H1 (cell line): ENCODE measurements around the gene OR2J2. TPM values are rescaled to one million over a fixed set of nuclear protein-coding genes. Genes with fewer than 3 reads are reported as not detected.

ENCODE experiments used
- CTCF ChIA-PET: fragments of 300-600 bp; sonication (Branson Sonifier 250); formaldehyde crosslinking; loops from one replicate; lab custom pipeline; 2021; ENCODE audit not compliant: partially characterized antibody; lab: Charles Lee
- POLR2A ChIA-PET: fragments of 300-600 bp; sonication (Branson Sonifier 250); formaldehyde crosslinking; loops from one replicate; lab custom pipeline; 2021; ENCODE audit warnings: inconsistent platforms; ENCODE audit not compliant: partially characterized antibody; lab: Charles Lee
- DNase-seq, 2 experiments: peaks; one replicate each; pipeline versions ENCODE4 v3.0.0 to v3.0.0-alpha.2; 2010 to 2022; ENCODE audit warnings: low spot score in 2 of 2, low read depth in 1 of 2, mixed read lengths in 1 of 2
- FAIRE-seq: peaks from 2 replicates; lab custom pipeline; 2011; peaks lifted over from hg19 to GRCh38; lab: Jason Lieb, UNC
- H2AFZ ChIP-seq: 2 replicates; pipeline ENCODE4 v1.8.1; 2012; ENCODE audit warnings: low read length, inconsistent platforms
- H2AK5ac ChIP-seq: 2 replicates; pipeline ENCODE4 v1.6.1; 2013; ENCODE audit warnings: low read depth, low read length
- H2BK120ac ChIP-seq: replicated peaks from 2 replicates; pipeline ENCODE3; 2013; ENCODE audit warnings: low read depth, low read length, inconsistent platforms
- H2BK12ac ChIP-seq: 2 replicates; pipeline ENCODE4 v1.6.1; 2013; ENCODE audit warnings: low read depth, low read length
- H2BK15ac ChIP-seq: 2 replicates; pipeline ENCODE4 v1.6.1; 2013; ENCODE audit warnings: low read length
- H2BK20ac ChIP-seq: 2 replicates; pipeline ENCODE4 v1.6.1; 2013; ENCODE audit warnings: low read length
- H2BK5ac ChIP-seq: 2 replicates; pipeline ENCODE4 v1.6.1; 2013; ENCODE audit warnings: low read depth, low read length
- H3K14ac ChIP-seq: 2 replicates; pipeline ENCODE4 v1.6.1; 2013; ENCODE audit warnings: inconsistent platforms; ENCODE audit not compliant: insufficient read length
- H3K18ac ChIP-seq: 2 replicates; pipeline ENCODE4 v1.6.1; 2013; ENCODE audit warnings: low read length; ENCODE audit errors: extremely low read depth
- H3K23ac ChIP-seq: 2 replicates; pipeline ENCODE4 v1.6.1; 2013; ENCODE audit warnings: inconsistent platforms; ENCODE audit not compliant: insufficient read length
- H3K23me2 ChIP-seq: 2 replicates; pipeline ENCODE4 v1.6.1; 2013; ENCODE audit warnings: low read depth, low read length
- H3K27ac ChIP-seq: 2 replicates; pipeline ENCODE4 v1.6.1; 2011; ENCODE audit warnings: low read depth, low read length, inconsistent platforms
- H3K27me3 ChIP-seq, 4 experiments: replicated peaks in 1 of 4; 1 replicate in 1 of 4; 2 replicates in 3 of 4; pipeline versions ENCODE4 v1.6.1 to v1.8.1; 2011 to 2013; ENCODE audit warnings: low read length in 3 of 4, mild to moderate bottlenecking in 3 of 4, inconsistent platforms in 2 of 4, mixed read lengths in 2 of 4, moderate library complexity in 1 of 4; ENCODE audit not compliant: control insufficient read depth in 3 of 4, insufficient read depth in 3 of 4; ENCODE audit errors: extremely low read depth in 1 of 4
- H3K36me3 ChIP-seq, 4 experiments: 2 replicates each; pipeline versions ENCODE4 v1.6.1 to v1.8.1; 2011 to 2013; ENCODE audit warnings: mild to moderate bottlenecking in 4 of 4, low read length in 3 of 4, moderate library complexity in 2 of 4, control low read depth in 1 of 4, inconsistent platforms in 1 of 4; ENCODE audit not compliant: insufficient read depth in 4 of 4, control insufficient read depth in 2 of 4
- H3K4ac ChIP-seq: replicated peaks from 2 replicates; pipeline ENCODE3; 2013; ENCODE audit warnings: low read length, low read depth, mixed read lengths, inconsistent platforms; ENCODE audit not compliant: insufficient read length
- H3K4me1 ChIP-seq, 4 experiments: replicated peaks in 1 of 4; 1 replicate in 1 of 4; 2 replicates in 3 of 4; pipeline versions ENCODE4 v1.6.1 to v1.8.1; 2011 to 2013; ENCODE audit warnings: low read length in 3 of 4, inconsistent platforms in 2 of 4, mixed read lengths in 1 of 4; ENCODE audit not compliant: insufficient read depth in 4 of 4, control insufficient read depth in 3 of 4
- H3K4me2 ChIP-seq, 2 experiments: 2 replicates each; pipeline versions ENCODE4 v1.6.1 to v1.8.1; 2011 to 2013; ENCODE audit warnings: low read depth in 2 of 2, low read length in 2 of 2, control low read depth in 1 of 2, inconsistent platforms in 1 of 2, mild to moderate bottlenecking in 1 of 2; ENCODE audit not compliant: insufficient read depth in 1 of 2
- H3K4me3 ChIP-seq, 4 experiments: fragments of 200-600, 300-600 bp in 1 of 4; sonication (generic), shearing (Covaris generic), sonication (Bioruptor Twin) in 1 of 4; 2 replicates each; pipeline versions ENCODE4 v1.5.1 to v1.8.1; 2011 to 2016; ENCODE audit warnings: low read length in 4 of 4, low read depth in 3 of 4, control low read depth in 2 of 4, inconsistent platforms in 2 of 4, mild to moderate bottlenecking in 2 of 4, mixed read lengths in 1 of 4, moderate library complexity in 1 of 4; ENCODE audit not compliant: insufficient read depth in 2 of 4; ENCODE audit errors: extremely low read depth in 1 of 4
- H3K56ac ChIP-seq: replicated peaks from 2 replicates; pipeline ENCODE3; 2013; ENCODE audit warnings: low read depth, mild to moderate bottlenecking, mixed read lengths, low read length, inconsistent platforms; ENCODE audit not compliant: insufficient read length
- H3K79me1 ChIP-seq: 2 replicates; pipeline ENCODE4 v1.6.1; 2013; ENCODE audit warnings: low read depth, low read length, control low read depth
- H3K79me2 ChIP-seq, 2 experiments: 2 replicates each; pipeline versions ENCODE4 v1.6.1 to v1.8.1; 2012 to 2013; ENCODE audit warnings: low read length in 2 of 2, mild to moderate bottlenecking in 2 of 2, inconsistent platforms in 1 of 2; ENCODE audit not compliant: insufficient read depth in 2 of 2, control insufficient read depth in 1 of 2
- H3K9ac ChIP-seq, 4 experiments: replicated peaks in 1 of 4; 1 replicate in 1 of 4; 2 replicates in 3 of 4; pipeline versions ENCODE4 v1.6.1 to v1.8.1; 2011 to 2013; ENCODE audit warnings: low read depth in 3 of 4, low read length in 3 of 4, control low read depth in 2 of 4, mild to moderate bottlenecking in 2 of 4, moderate library complexity in 2 of 4, inconsistent platforms in 1 of 4; ENCODE audit errors: extremely low read depth in 1 of 4
- H3K9me3 ChIP-seq, 2 experiments: 2 replicates each; pipeline versions ENCODE4 v1.6.1 to v1.8.1; 2012 to 2013; ENCODE audit warnings: mild to moderate bottlenecking in 2 of 2, moderate library complexity in 2 of 2, control low read depth in 1 of 2, inconsistent platforms in 1 of 2, low read depth in 1 of 2, low read length in 1 of 2, mixed read lengths in 1 of 2; ENCODE audit not compliant: insufficient read depth in 2 of 2
- H4K20me1 ChIP-seq, 2 experiments: replicated peaks in 1 of 2; 2 replicates each; pipeline versions ENCODE3 to v1.8.1; 2011 to 2013; ENCODE audit warnings: inconsistent platforms in 2 of 2, low read length in 2 of 2, mild to moderate bottlenecking in 1 of 2; ENCODE audit not compliant: insufficient read depth in 2 of 2, control insufficient read depth in 1 of 2
- H4K5ac ChIP-seq: 2 replicates; pipeline ENCODE4 v1.6.1; 2013; ENCODE audit warnings: low read length, low read depth, mixed read lengths, inconsistent platforms; ENCODE audit not compliant: insufficient read length
- H4K8ac ChIP-seq: 2 replicates; pipeline ENCODE4 v1.8.0; 2013; ENCODE audit warnings: mild to moderate bottlenecking, moderate library complexity, low read length, inconsistent platforms; ENCODE audit not compliant: insufficient read depth; ENCODE audit errors: extremely low read depth
- H4K91ac ChIP-seq: replicated peaks from 2 replicates; pipeline ENCODE3; 2013; ENCODE audit warnings: low read length, mixed read lengths, inconsistent platforms; ENCODE audit not compliant: insufficient read length
- FOSL1 ChIP-seq: IDR thresholded peaks from 2 replicates; pipeline ENCODE4 v1.6.1; 2011; ENCODE audit warnings: mild to moderate bottlenecking, low read depth, low read length, moderate library complexity; ENCODE audit not compliant: insufficient read depth
- NANOG ChIP-seq: IDR thresholded peaks from 2 replicates; pipeline ENCODE4 v1.6.1; 2011; ENCODE audit warnings: low read length, low read depth, mild to moderate bottlenecking, inconsistent platforms; ENCODE audit not compliant: insufficient read depth, poor library complexity, severe bottlenecking
- SP2 ChIP-seq: IDR thresholded peaks from 2 replicates; pipeline ENCODE4 v1.6.1; 2012; ENCODE audit warnings: mild to moderate bottlenecking, low read length, inconsistent platforms
- SRF ChIP-seq: IDR thresholded peaks from 2 replicates; pipeline ENCODE4 v1.6.1; 2011; ENCODE audit warnings: mild to moderate bottlenecking, low read depth, low read length, moderate library complexity
- SUZ12 ChIP-seq: fragments of 200-600 bp; sonication (generic); IDR thresholded peaks from 2 replicates; pipeline ENCODE4 v1.6.1; 2012; ENCODE audit warnings: mild to moderate bottlenecking, inconsistent platforms, low read length, moderate library complexity, mixed read lengths
- WGBS, 2 experiments: shearing (Covaris generic) in 1 of 2; methylation state at CpG; one replicate each; pipeline versions ENCODE4 v1.1.6 to v1.1.7; 2013 to 2015; ENCODE audit warnings: low lambda C conversion rate in 2 of 2, mixed read lengths in 2 of 2, inconsistent platforms in 1 of 2, low coverage in 1 of 2, missing lambda C conversion rate in 1 of 2; ENCODE audit not compliant: insufficient replicate concordance in 2 of 2, insufficient coverage in 1 of 2, insufficient read length in 1 of 2; ENCODE audit errors: extremely low coverage in 1 of 2, missing lambda C conversion rate in 1 of 2; 5-methylcytosine and 5-hydroxymethylcytosine counted together
- polyA plus RNA-seq, 7 experiments: library from polyadenylated mRNA; depleted of rRNA in 3 of 7; stranded (reverse) in 5 of 7; unstranded in 2 of 7; fragments of >200 nt in 5 of 7; fragments of 200-250 nt in 2 of 7; gene quantifications; 1 replicate in 5 of 7; 2 replicates in 1 of 7; 4 replicates in 1 of 7; pipeline versions ENCODE4 v1.2.1 to v1.2.3, GENCODE V29; 2011 to 2013; ENCODE audit warnings: missing spikeins in 2 of 7, mixed read lengths in 2 of 7
- total RNA-seq: library from RNA; stranded (reverse); fragmentation: NEBNext Ultra II Directional; extraction: Animal tissue kit (Norgen Biotek cat#: 25700); gene quantifications from 2 replicates; pipeline ENCODE4 v1.2.1, GENCODE V29; 2021
- TF ChIP-seq, protein P1 (sequence below): IDR thresholded peaks from 2 replicates; pipeline ENCODE4 v1.6.1; 2012; ENCODE audit warnings: inconsistent platforms
- TF ChIP-seq, protein P2 (sequence below), 3 experiments: IDR thresholded peaks; 1 replicate in 2 of 3; 2 replicates in 1 of 3; pipeline versions ENCODE4 v1.5.1 to v1.6.1; 2011; ENCODE audit warnings: low read length in 3 of 3, mild to moderate bottlenecking in 3 of 3, inconsistent platforms in 2 of 3, low read depth in 1 of 3, moderate library complexity in 1 of 3; ENCODE audit not compliant: insufficient read depth in 1 of 3; ENCODE audit errors: control extremely low read depth in 1 of 3

Gene OR2J2
- total and polyA plus RNA-seq, 2 of the 8 experiments (the other 6 are each of a cell fraction or from before 2014, with no cell fraction given): not detected

DNA sequence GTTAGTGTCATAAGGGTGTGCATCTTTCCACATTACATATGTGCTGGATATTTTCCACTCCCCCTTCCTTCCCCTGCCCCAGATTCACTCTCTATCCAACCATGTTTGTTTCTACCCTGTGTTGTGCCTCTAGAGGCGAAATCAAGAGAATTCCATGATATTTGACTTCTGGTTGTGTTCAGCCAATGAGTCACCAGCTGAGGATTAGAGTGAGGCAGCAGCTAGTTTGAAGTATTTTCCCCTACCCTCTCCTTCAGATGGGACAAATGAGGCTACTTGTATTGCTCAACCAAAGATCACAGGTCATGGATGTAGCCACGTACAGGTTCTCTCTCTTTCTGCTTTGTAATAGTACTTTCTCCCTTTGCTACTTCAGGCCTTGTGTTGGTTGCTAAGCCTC lies 24.5 kb upstream of the OR2J2 start:
- H3K79me2 ChIP-seq: no peaks in the 10 kb centered on the region
- no peaks in the 10 kb centered on the region for H3K27me3 ChIP-seq
- no peak overlapping the region for H2BK20ac ChIP-seq
- no peak overlapping the region for H3K56ac ChIP-seq
- H3K4me2 ChIP-seq: no peak overlapping the region
- TF ChIP-seq, protein P1, sequence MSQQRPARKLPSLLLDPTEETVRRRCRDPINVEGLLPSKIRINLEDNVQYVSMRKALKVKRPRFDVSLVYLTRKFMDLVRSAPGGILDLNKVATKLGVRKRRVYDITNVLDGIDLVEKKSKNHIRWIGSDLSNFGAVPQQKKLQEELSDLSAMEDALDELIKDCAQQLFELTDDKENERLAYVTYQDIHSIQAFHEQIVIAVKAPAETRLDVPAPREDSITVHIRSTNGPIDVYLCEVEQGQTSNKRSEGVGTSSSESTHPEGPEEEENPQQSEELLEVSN: no peak
- no peak for TF ChIP-seq SUZ12
- no peak for TF ChIP-seq SRF
- TF ChIP-seq NANOG: no peak
- TF ChIP-seq FOSL1: no peak
- TF ChIP-seq, protein P2, sequence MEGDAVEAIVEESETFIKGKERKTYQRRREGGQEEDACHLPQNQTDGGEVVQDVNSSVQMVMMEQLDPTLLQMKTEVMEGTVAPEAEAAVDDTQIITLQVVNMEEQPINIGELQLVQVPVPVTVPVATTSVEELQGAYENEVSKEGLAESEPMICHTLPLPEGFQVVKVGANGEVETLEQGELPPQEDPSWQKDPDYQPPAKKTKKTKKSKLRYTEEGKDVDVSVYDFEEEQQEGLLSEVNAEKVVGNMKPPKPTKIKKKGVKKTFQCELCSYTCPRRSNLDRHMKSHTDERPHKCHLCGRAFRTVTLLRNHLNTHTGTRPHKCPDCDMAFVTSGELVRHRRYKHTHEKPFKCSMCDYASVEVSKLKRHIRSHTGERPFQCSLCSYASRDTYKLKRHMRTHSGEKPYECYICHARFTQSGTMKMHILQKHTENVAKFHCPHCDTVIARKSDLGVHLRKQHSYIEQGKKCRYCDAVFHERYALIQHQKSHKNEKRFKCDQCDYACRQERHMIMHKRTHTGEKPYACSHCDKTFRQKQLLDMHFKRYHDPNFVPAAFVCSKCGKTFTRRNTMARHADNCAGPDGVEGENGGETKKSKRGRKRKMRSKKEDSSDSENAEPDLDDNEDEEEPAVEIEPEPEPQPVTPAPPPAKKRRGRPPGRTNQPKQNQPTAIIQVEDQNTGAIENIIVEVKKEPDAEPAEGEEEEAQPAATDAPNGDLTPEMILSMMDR (IDR thresholded peaks at IDR 0.05; ENCODE audit: control extremely low read depth in 1 of 3, insufficient read depth in 1 of 3, low read depth in 1 of 3, low read length in 3 of 3): peak in 1 of 3 experiments; percentile 3; a peak in 1 of 4 replicates
- TF ChIP-seq SP2: no peak
- no peak overlapping the region for H3K27ac ChIP-seq
- no peak overlapping the region for H2BK12ac ChIP-seq
- H3K14ac ChIP-seq: no peak overlapping the region
- no peak overlapping the region for H3K4me3 ChIP-seq
- peaks cover 14 to 15% of the 10 kb centered on the region in 2 experiments for H3K9me3 ChIP-seq
- H3K36me3 ChIP-seq: no peaks in the 10 kb centered on the region
- H3K23me2 ChIP-seq: no peaks in the 10 kb centered on the region
- H3K18ac ChIP-seq: no peak overlapping the region
- H3K9ac ChIP-seq: no peak overlapping the region
- DNase-seq (no peak), FAIRE-seq (no peak)
- no peak overlapping the region for H2AK5ac ChIP-seq
- H3K4ac ChIP-seq: no peak overlapping the region
- H3K23ac ChIP-seq: no peak overlapping the region
- no peak overlapping the region for H4K5ac ChIP-seq
- no peak overlapping the region for H2BK15ac ChIP-seq
- H3K4me1 ChIP-seq: no peaks in the 10 kb centered on the region
- CTCF ChIA-PET: no interaction called here
- no peaks in the 10 kb centered on the region for H4K20me1 ChIP-seq
- no peaks in the 10 kb centered on the region for H3K79me1 ChIP-seq
- no peak overlapping the region for H2BK5ac ChIP-seq
- WGBS, 2 experiments: 87% methylated on average over 2 of the region's 2 CpGs; no CpG with 5 or more reads in 1 of the 2 experiments
- H2AFZ ChIP-seq: peak overlapping the region; percentile 42; the same call in 1 of the 2 replicates
- no peak overlapping the region for H2BK120ac ChIP-seq
- POLR2A ChIA-PET: no interaction called here
- H4K8ac ChIP-seq: no peak overlapping the region
- no peak overlapping the region for H4K91ac ChIP-seq
